ENCODE measurements around the gene ZNF148. TPM values are rescaled to one million over a fixed set of nuclear protein-coding genes. Genes with fewer than 3 reads are reported as not detected.

ZNF148 gene
- total RNA-seq, 1 experiment from 2014 or later, result 24.8 TPM

DNA sequence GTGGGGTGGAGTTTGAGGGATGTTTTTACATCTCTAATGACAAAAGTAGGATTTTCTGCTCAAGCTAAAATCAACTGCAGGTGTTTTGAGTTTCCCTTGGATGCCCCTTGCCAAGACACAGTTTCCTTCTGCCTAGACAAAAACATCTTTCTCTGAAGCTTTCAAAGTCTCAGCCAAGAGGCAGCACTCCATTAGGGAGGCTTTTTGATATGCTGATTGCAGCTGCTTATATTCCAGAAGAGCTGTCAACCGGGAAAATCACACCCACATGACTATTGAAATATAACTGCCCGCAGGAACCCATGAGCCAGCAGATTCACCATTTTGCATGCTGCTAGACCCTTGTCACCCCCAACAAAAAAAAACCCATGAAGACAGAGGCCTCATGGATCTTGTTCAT lies 27.5 kb upstream of the ZNF148 start:
- H2BK12ac ChIP-seq (ENCODE audit: insufficient read length, low read depth, low read length), result no peak overlapping the region
- H3K9ac ChIP-seq (ENCODE audit: extremely low read depth, insufficient read length, low read length), result no peak overlapping the region
- H4K5ac ChIP-seq (ENCODE audit: insufficient read length, low read depth, low read length), result no peak overlapping the region
- H2AK5ac ChIP-seq (ENCODE audit: insufficient read length, low read length), result no peak overlapping the region
- no peak overlapping the region for H3K14ac ChIP-seq (ENCODE audit: insufficient read depth, low read length)
- no peak overlapping the region for H3K4me2 ChIP-seq (ENCODE audit: insufficient read depth, insufficient read length, low read length)
- H3T11ph ChIP-seq (ENCODE audit: low read length), result no peak overlapping the region
- no peaks in the 10 kb centered on the region for H3K27me3 ChIP-seq (ENCODE audit: insufficient read depth, low read length)
- Mint-ChIP-seq H3K4me3 (no peak overlapping the region), H3K27me3 (ENCODE audit: low read depth) (peaks cover 30% of the 10 kb centered on the region), H3K9me3 (peaks cover 5 to 8% of the 10 kb centered on the region in 2 experiments; a peak in 4 of 5 replicates), H3K36me3 (ENCODE audit: insufficient read depth in 1 of 3, low read depth in 3 of 3) (no peaks in the 10 kb centered on the region; a peak in 1 of 7 replicates), H3K4me1 (peaks cover 13 to 18% of the 10 kb centered on the region in 2 experiments; a peak in 3 of 4 replicates), H3K27ac (no peak overlapping the region)
- peaks cover 4% of the 10 kb centered on the region; the same call in 1 of the 2 replicates for H3K4me1 ChIP-seq (ENCODE audit: insufficient read depth, low read length)
- H3K23me2 ChIP-seq (ENCODE audit: insufficient read length, low read depth, low read length, poor library complexity, severe bottlenecking), result no peaks in the 10 kb centered on the region
- no peak overlapping the region for H3K23ac ChIP-seq (ENCODE audit: insufficient read length, low read depth, low read length)
- no peak overlapping the region for H3K27ac ChIP-seq (ENCODE audit: insufficient read length, low read depth, low read length)
- no peak overlapping the region for H4K8ac ChIP-seq (replicated peaks; ENCODE audit: insufficient read length, low read depth, low read length)
- no peak overlapping the region for H2BK5ac ChIP-seq (ENCODE audit: insufficient read length, low read length)
- TF ChIP-seq CTCF (conservative IDR thresholded peaks at IDR 0.05), result no peak
- no peaks in the 10 kb centered on the region for H3K79me2 ChIP-seq (ENCODE audit: insufficient read depth, low read length)
- no peak for DNase-seq
- H2BK15ac ChIP-seq (ENCODE audit: low read depth, low read length), result no peak overlapping the region
- H2AFZ ChIP-seq (ENCODE audit: low read length), result no peak overlapping the region
- no CpG with 5 or more reads among the region's 2 CpGs for WGBS (ENCODE audit: extremely low coverage, insufficient read length, low lambda C conversion rate)
- H2BK20ac ChIP-seq (ENCODE audit: low read depth, low read length, poor library complexity, severe bottlenecking), result no peak overlapping the region
- no peak overlapping the region for H2BK120ac ChIP-seq (ENCODE audit: low read depth, low read length, poor library complexity, severe bottlenecking)
- no peaks in the 10 kb centered on the region for H3K9me3 ChIP-seq (ENCODE audit: control insufficient read depth, low read depth, low read length)
- no peaks in the 10 kb centered on the region for H3K79me1 ChIP-seq (ENCODE audit: insufficient read depth, low read depth, low read length, poor library complexity, severe bottlenecking)
- no peaks in the 10 kb centered on the region for H4K20me1 ChIP-seq (ENCODE audit: control insufficient read depth, insufficient read depth, insufficient read length)
- H4K91ac ChIP-seq (ENCODE audit: insufficient read length, low read depth, low read length), result no peak overlapping the region
- H3K4ac ChIP-seq (ENCODE audit: low read depth, low read length), result no peak overlapping the region
- no peak overlapping the region for H3K56ac ChIP-seq (ENCODE audit: insufficient read length, low read depth, low read length)
- no peak overlapping the region for H3K18ac ChIP-seq (ENCODE audit: insufficient read length, low read depth, low read length)

Measured in H9 (cell line).